ENCODE results near the gene HSF2BP.
"Not testable (repeated sequence)": the region's sequence is repeated elsewhere in the genome, so short reads cannot be mapped to it uniquely, and the experiment has no call there.

The HSF2BP gene

DNA sequence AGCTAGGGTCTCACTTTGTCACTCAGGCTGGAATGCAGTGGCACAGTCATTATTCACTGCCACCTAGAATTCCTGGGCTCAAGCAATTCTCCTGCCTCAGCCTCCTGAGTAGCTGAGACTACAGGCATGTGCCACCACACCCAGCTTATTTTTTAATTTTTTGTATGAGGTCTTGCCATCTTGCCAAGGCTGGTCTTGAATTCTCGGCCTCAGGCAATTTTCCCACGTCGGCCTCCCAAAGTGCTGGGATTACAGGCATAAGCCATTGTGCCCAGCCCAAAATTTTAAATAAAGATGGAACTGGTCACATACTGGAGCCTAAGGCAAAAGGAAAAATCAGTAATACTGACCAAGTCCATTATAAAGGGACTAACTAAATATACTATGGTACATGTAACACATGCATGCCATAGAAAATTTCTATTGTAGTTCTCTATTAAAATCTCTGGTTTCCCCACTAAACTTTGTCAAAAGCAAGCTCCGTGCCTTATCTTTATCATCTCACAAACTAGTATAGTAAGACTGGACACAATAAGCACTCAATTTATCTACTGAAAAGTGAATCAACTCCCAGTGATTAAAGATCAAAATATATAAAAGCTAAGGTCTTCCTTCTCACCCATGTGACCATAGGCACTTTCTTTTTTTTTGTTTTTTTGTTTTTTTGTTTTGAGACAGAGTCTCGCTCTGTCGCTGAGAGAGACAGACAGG lies 61.6 kb downstream of the HSF2BP start:
- no peak for DNase-seq (ENCODE audit: low read depth in 2 of 2)

GRCh38 chr21:43597052-43597451 lies 62.2 kb downstream of the HSF2BP start:
- no peak for DNase-seq (ENCODE audit: low read depth in 2 of 2)

GRCh38 chr21:43596616-43597015 lies 62.7 kb downstream of the HSF2BP start:
- DNase-seq (ENCODE audit: low read depth in 2 of 2): no peak

DNA sequence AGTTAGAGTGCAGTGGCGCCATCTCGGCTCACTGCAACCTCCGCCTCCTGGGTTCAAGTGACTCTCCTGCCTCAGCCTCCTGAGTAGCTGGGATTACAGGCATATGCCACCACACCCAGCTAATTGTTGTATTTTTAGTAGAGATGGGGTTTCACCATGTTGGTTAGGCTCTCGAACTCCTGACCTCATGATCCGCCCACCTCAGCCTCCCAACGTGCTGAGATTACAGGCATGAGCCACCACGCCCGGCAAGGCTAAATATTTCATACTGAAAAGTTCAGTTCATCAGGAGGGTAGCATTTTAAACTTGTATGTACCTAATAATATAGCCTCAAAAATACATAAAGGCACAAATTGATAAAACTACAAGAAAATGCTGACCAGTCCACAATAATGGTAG lies 63.5 kb downstream of the HSF2BP start:
- not testable (repeated sequence) for DNase-seq (ENCODE audit: low read depth in 2 of 2)

GRCh38 chr21:43593078-43593477 lies 66.2 kb downstream of the HSF2BP start:
- DNase-seq (ENCODE audit: low read depth in 2 of 2): no peak

DNA sequence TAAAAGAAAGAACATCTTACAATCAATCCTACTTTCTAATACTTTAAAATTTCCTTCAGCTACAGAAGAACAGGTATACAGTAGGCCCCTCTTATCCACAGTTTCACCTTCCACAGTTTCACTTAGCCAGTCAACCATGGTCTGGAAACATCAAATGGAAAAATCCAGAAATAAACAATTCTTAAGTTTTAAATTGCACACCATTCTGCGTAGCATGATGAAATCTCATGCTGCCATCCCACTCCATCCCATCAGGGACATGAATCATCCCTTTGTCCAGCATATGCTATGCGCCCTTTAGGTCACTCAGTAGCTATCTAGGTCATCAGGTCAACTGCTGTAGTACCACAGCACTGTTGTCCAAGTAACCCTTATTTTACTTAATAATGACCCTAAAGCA lies 67.7 kb downstream of the HSF2BP start:
- no peak for DNase-seq (ENCODE audit: low read depth in 2 of 2)

GRCh38 chr21:43590194-43590593 lies 69.1 kb downstream of the HSF2BP start:
- DNase-seq (ENCODE audit: low read depth in 2 of 2): no peak

GRCh38 chr21:43588957-43589356 lies 70.3 kb downstream of the HSF2BP start:
- DNase-seq (ENCODE audit: low read depth in 2 of 2): no peak

GRCh38 chr21:43585924-43586413 lies 73.3 kb downstream of the HSF2BP start:
- DNase-seq (ENCODE audit: low read depth in 2 of 2): no peak

DNA sequence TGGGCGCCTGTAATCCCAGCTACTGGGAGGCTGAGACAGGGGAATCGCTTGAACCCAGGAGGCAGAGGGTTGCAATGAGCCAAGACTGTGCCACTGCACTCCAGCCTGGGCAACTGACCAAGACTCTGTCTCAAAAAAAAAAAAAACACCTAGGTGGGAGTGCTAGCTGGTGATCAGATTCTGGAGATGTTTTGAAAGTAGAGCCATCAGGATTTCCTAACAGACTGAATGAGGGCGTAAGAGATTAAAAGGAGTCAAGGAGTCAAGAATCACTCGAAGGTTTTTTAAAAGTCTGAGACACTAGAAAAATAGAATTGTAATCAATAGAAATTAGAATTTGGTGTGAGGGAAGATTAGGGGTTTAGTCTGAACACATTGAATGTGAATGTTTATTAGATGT lies 73.8 kb downstream of the HSF2BP start:
- no peak for DNase-seq (ENCODE audit: low read depth in 2 of 2)

- DNase-seq (ENCODE audit: low read depth in 2 of 2): no peak
These were observed 77.8 kb downstream of the HSF2BP start for GRCh38 chr21:43581453-43581852.

DNA sequence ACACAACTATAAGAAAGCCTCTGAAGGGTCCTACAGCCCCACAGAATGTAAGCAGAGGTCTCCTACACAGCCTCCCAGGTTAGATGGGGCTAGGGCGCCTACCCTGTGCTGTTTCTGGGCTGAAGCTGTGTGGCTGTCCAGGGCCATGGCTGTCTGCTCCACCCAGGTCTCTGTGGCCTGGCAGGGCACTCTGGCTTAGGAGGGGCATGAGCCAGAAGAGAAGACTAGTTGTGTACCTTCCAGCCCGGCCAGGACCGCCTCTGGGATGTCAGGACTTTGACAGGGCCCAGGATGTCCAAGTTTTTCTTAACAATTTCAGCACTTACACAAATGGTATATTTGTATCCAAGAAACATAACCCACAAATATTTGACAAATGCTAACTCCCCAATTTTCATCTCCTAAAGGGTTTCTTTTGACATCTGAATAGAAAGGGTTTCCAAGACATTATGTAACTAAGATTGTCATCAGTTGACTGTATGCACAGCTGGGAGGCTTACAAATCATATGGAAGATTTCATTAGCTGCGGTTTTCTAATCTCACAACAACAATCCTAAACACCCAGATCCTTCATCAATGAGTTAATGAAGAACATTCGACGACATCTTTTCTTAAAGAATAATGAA lies 80.5 kb downstream of the HSF2BP start:
- no peak for DNase-seq (ENCODE audit: low read depth in 2 of 2)

DNA sequence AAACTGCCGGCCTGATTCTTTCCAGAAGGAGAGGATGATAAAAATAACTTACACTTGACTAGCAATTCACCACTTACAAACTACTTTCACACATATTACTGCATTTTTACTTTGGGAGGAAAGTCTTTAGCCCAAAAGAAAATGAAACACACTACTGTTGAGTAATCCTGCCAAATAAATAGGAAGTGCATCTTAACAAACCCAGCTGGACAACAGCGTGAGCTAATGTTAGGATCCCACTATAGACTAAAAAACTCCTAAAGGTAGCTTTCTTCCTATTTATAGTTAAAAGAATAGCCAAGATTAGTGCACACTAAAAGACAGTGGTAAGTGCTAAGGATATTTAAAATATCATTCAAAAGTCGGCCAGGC lies 83.8 kb downstream of the HSF2BP start:
- no peak for DNase-seq (ENCODE audit: low read depth in 2 of 2)

GRCh38 chr21:43574741-43575472 lies 84.4 kb downstream of the HSF2BP start:
- no peak for DNase-seq (ENCODE audit: low read depth in 2 of 2)

DNA sequence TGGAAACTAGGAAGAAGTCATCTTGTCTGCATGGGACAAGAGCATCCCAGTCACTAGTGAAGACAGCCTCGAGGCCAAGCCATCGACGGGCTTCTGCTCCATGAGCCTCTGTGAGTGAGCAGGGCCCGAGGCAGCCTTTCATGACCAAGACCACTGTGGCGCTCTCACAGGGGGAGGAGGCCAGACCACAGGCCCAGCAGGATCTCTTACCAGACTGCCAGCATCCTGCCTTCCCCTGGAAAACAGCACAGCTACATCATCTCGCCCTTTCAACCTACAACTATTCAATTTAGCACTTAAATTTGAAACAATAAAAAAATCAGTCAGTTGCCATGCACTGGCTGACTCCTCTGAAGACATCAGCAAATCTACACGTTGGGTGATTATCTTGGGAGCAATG lies 85.4 kb downstream of the HSF2BP start:
- no peak for DNase-seq (ENCODE audit: low read depth in 2 of 2)

- no peak for DNase-seq (ENCODE audit: low read depth in 2 of 2)
These were observed 86.8 kb downstream of the HSF2BP start for GRCh38 chr21:43572446-43572845.

DNA sequence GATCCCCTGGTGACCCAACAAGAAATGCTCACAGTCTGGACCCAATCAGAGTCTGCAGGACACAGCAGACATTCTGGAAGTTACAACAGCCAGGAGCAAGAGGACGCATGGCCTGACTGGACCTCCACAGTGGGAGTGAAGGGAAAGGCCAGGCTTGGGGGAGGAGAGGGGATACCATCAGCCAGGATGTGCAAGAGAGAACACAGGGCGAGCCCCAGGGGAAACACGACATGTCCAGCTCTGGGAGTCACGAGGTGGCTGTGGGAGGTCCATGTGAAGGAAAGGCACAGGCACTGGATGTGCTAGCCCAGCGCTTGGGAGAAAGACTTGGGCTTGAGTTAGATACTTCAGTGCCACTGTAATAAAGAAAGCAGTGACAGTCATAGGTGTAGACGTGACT lies 87.3 kb downstream of the HSF2BP start:
- DNase-seq (ENCODE audit: low read depth in 2 of 2): no peak

- DNase-seq (ENCODE audit: low read depth in 2 of 2): not testable (repeated sequence)
These were observed 89.1 kb downstream of the HSF2BP start for GRCh38 chr21:43570195-43570594.

GRCh38 chr21:43562451-43562850 lies 96.8 kb downstream of the HSF2BP start:
- DNase-seq (ENCODE audit: low read depth in 2 of 2): not testable (repeated sequence)

DNA sequence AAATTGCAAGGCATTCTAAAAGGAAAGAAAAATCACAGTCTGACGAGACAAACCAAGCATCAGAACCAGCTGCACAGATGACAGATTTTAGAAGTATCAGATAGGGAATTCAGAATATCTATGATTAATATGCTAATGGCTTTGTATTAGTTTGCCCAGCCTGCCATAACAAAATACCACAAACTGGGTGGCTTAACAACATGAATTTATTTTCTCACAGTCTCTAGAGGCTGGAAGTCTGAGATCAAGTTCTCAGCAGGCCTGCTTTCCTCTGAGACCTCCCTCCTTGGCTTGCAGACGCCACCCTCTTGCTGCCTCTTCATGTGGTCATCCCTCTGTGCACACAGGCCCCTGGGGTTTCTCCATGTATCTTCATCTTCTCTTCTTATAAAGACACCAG lies 118.7 kb downstream of the HSF2BP start:
- DNase-seq (ENCODE audit: low read depth in 2 of 2): not testable (repeated sequence)

- DNase-seq (ENCODE audit: low read depth in 2 of 2): not testable (repeated sequence)
These were observed 136.7 kb downstream of the HSF2BP start for GRCh38 chr21:43522495-43523131.

- DNase-seq (ENCODE audit: low read depth in 2 of 2): not testable (repeated sequence)
These were observed 141.6 kb downstream of the HSF2BP start for GRCh38 chr21:43517701-43518100.

Data from stimulated activated CD8-positive, alpha-beta memory T cell treated with anti-CD3 and anti-CD28 coated beads, Interleukin-2, amount 100 ng/mL, for 1 hour (primary cell).